H1 (cell line): ENCODE measurements around the gene NEDD9.

Experiments used
- CBX5 ChIP-seq: fragments of 300-800, 300-1000 bp; sonication (generic); IDR thresholded peaks from 2 replicates; pipeline ENCODE4 v1.7.1; 2016; ENCODE audit warnings: antibody characterized with exemption, low read length, low read depth
- CTCF ChIP-seq, 3 experiments: IDR thresholded peaks; 1 replicate in 2 of 3; 2 replicates in 1 of 3; pipeline versions ENCODE4 v1.5.1 to v1.6.1; 2011; ENCODE audit warnings: low read length in 3 of 3, mild to moderate bottlenecking in 3 of 3, inconsistent platforms in 2 of 3, low read depth in 1 of 3, moderate library complexity in 1 of 3; ENCODE audit not compliant: insufficient read depth in 1 of 3; ENCODE audit errors: control extremely low read depth in 1 of 3
- JUN ChIP-seq: IDR thresholded peaks from 2 replicates; pipeline ENCODE4 v1.6.1; 2011; ENCODE audit warnings: low read depth, mild to moderate bottlenecking, improper control_type of control experiment, low read length
- POLR2AphosphoS5 ChIP-seq: IDR thresholded peaks from 2 replicates; pipeline ENCODE4 v1.6.1; 2011; ENCODE audit warnings: low read depth, low read length
- RXRA ChIP-seq: IDR thresholded peaks from 2 replicates; pipeline ENCODE4 v1.6.1; 2011; ENCODE audit warnings: low read depth, mild to moderate bottlenecking, low read length, moderate library complexity; ENCODE audit not compliant: insufficient read depth
- TBP ChIP-seq: IDR thresholded peaks from 2 replicates; pipeline ENCODE4 v1.6.1; 2011; ENCODE audit warnings: low read depth, low read length, improper control_type of control experiment

GRCh38 chr6:11174242-11174611, 58.2 kb downstream of the NEDD9 start:
- TF ChIP-seq CTCF (IDR thresholded peaks at IDR 0.05; ENCODE audit: control extremely low read depth in 1 of 3, insufficient read depth in 1 of 3, low read depth in 1 of 3, low read length in 3 of 3), result no peak
- TF ChIP-seq TBP, result no peak
- no peak for TF ChIP-seq CBX5
- no peak for TF ChIP-seq RXRA
- TF ChIP-seq POLR2AphosphoS5, result no peak
- TF ChIP-seq JUN, result no peak
